HG02852 (cell line): ENCODE measurements around the gene SPOCK2.
"Not testable (repeated sequence)": the region's sequence is repeated elsewhere in the genome, so short reads cannot be mapped to it uniquely, and the experiment has no call there.

Experiments used
- ATAC-seq: cut with Tn5 transposase; IDR thresholded peaks from one replicate; pipeline ENCODE4 v1.9.1; 2021; ENCODE audit warnings: mild to moderate bottlenecking, moderate library complexity; ENCODE audit not compliant: unreplicated experiment

The SPOCK2 gene

GRCh38 chr10:72087969-72088888 is at the start of gene SPOCK2:
Gene SPOCK2 (minus strand): TSS chr10:72088551. CDS start chr10:72088328, 223 bp downstream.
- ATAC-seq, result no peak

- no peak for ATAC-seq
Measured at GRCh38 chr10:72137583-72137982, 49.2 kb upstream of the SPOCK2 start.

GRCh38 chr10:72136225-72136624 is 47.9 kb upstream of the SPOCK2 start:
- not testable (repeated sequence) for ATAC-seq

GRCh38 chr10:72134785-72135767 is 46.7 kb upstream of the SPOCK2 start:
- ATAC-seq, result no peak

GRCh38 chr10:72133517-72133916 is 45.2 kb upstream of the SPOCK2 start:
- peak; percentile 85 for ATAC-seq

- peak; percentile 25 for ATAC-seq
Measured at GRCh38 chr10:72132854-72133253, 44.5 kb upstream of the SPOCK2 start.

GRCh38 chr10:72127571-72127970 is 39.2 kb upstream of the SPOCK2 start:
- no peak for ATAC-seq

- ATAC-seq, result no peak
Measured at GRCh38 chr10:72126872-72127232, 38.5 kb upstream of the SPOCK2 start.

GRCh38 chr10:72126184-72126871 is 38.0 kb upstream of the SPOCK2 start:
- ATAC-seq, result no peak

GRCh38 chr10:72124989-72125388 is 36.6 kb upstream of the SPOCK2 start:
- ATAC-seq, result no peak

- ATAC-seq, result no peak
Measured at GRCh38 chr10:72124381-72124780, 36.0 kb upstream of the SPOCK2 start.

GRCh38 chr10:72123616-72124015 is 35.3 kb upstream of the SPOCK2 start:
- ATAC-seq, result no peak

- ATAC-seq, result no peak
Measured at GRCh38 chr10:72122221-72122620, 33.9 kb upstream of the SPOCK2 start.

GRCh38 chr10:72121389-72121788 is 33.0 kb upstream of the SPOCK2 start:
- no peak for ATAC-seq

GRCh38 chr10:72116372-72116771 is 28.0 kb upstream of the SPOCK2 start:
- no peak for ATAC-seq

- ATAC-seq, result no peak
Measured at GRCh38 chr10:72114706-72115450, 26.5 kb upstream of the SPOCK2 start.

- ATAC-seq, result no peak
Measured at GRCh38 chr10:72110673-72111401, 22.5 kb upstream of the SPOCK2 start.

- no peak for ATAC-seq
Measured at GRCh38 chr10:72109636-72110157, 21.3 kb upstream of the SPOCK2 start.
